Left lung (tissue), 10 donors: ENCODE results near the gene RPS21. TPM values are rescaled to one million over a fixed set of nuclear protein-coding genes. Genes with fewer than 3 reads are reported as not detected.
A peak's percentile ranks its signal among the peaks of the same experiment; 100 is the strongest.

Source experiments
- ATAC-seq: fragments of 200-7000 bp; cut with Tn5 transposase; one replicate; pipeline ENCODE4 v1.9.1; 2020; ENCODE audit warnings: moderate library complexity
- DNase-seq, 4 donors: peaks; one replicate each; pipeline ENCODE4 v3.0.0-alpha.2; 2013 to 2020
- H3K27ac ChIP-seq, 2 donors: fragments of 200-600 bp; sonication (generic) in 1 of 2; one replicate each; pipeline versions ENCODE4 v1.5.0 to v1.8.0; 2020 to 2021
- H3K27me3 ChIP-seq, 2 donors: fragments of 200-600 bp; sonication (generic) in 1 of 2; one replicate each; pipeline versions ENCODE4 v1.5.0 to v1.8.0; 2020 to 2021
- H3K36me3 ChIP-seq, 2 donors: fragments of 200-600 bp; sonication (generic) in 1 of 2; one replicate each; pipeline versions ENCODE4 v1.5.0 to v1.8.0; 2020 to 2021
- H3K4me1 ChIP-seq, 2 donors: fragments of 200-600 bp; one replicate each; pipeline ENCODE4 v1.8.0; 2021
- H3K4me3 ChIP-seq, 2 donors: fragments of 200-600 bp; sonication (generic) in 1 of 2; one replicate each; pipeline versions ENCODE4 v1.5.0 to v1.8.0; 2020 to 2021; ENCODE audit warnings: mild to moderate bottlenecking in 1 of 2
- H3K9me3 ChIP-seq, 2 donors: fragments of 200-600 bp; sonication (generic) in 1 of 2; one replicate each; pipeline versions ENCODE4 v1.5.0 to v1.8.0; 2020 to 2021
- intact Hi-C, 2 donors: fragments of 100-400 bp; cut with DNase I; formaldehyde crosslinking; loops; one replicate each; pipeline versions ENCODE4 v1.11.2 to v1.14.2; 2022
- polyA plus RNA-seq, 6 donors: library from polyadenylated mRNA; unstranded; fragments of 120-200 nt; gene quantifications; one replicate each; pipeline ENCODE4 v1.2.1, GENCODE V29; 2013; ENCODE audit not compliant: insufficient read length in 6 of 6
- total RNA-seq, 2 donors: library from RNA; stranded (reverse); fragmentation: NEBNext Ultra II Directional; extraction: Animal tissue kit (Norgen Biotek cat#: 25700); gene quantifications; one replicate each; pipeline ENCODE4 v1.2.1, GENCODE V29; 2021
- TF ChIP-seq, protein P1 (sequence below), 2 donors: fragments of 200-600 bp; sonication (generic) in 1 of 2; IDR thresholded peaks; one replicate each; pipeline versions ENCODE4 v1.5.0 to v1.8.0; 2021; ENCODE audit warnings: antibody characterized with exemption in 2 of 2
- donor health status: DM: no; HTN: yes; CAD: no.
- donor health status: DM: no; HTN: no; CAD: no.

Gene RPS21
- total and polyA plus RNA-seq, 8 donors = 928 to 1,176 (median 1,013) TPM

DNA sequence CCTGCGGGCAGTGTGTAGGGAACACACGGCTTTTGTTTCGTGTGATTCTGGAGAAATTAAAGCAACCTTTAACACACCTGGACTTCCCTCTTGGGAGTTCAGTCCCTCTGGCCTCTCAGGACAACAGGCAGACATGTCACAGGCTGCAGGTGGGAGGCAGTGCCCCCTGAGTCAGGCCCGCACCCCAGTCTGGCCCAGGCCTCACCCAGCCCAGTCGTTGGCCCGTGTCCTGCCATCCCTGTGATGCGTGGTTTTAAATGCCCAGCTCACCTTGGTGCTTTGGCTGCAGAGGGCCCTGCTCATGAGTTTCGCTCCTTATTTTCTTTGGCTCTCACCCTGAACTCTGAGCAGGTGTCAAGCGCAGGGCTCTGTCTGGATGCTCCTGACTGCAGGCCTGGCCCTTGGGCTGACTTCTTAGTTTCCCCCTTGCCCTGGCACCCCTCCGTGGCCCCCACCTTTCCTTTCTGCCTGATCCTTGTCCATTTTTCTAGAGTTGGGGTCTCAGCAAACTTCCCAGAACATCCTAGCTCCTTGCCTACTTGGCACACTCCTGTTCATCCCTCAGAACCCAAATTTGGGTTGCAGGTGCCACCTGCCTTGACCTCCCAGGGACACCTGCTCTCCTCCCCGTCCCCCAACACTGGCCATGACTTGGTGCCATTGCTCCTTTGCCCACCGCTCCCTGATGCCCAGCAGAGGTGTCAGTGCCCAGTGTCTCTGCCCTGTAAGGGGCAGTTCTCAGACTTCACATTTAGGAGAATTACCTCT, 22.4 kb downstream of the RPS21 start:
- H3K4me3 ChIP-seq = no peak overlapping the region
- no peak for DNase-seq
- no peaks in the 10 kb centered on the region for H3K36me3 ChIP-seq
- H3K4me1 ChIP-seq = peaks cover 20 to 39% of the 10 kb centered on the region in 2 donors
- H3K27ac ChIP-seq = no peak overlapping the region
- no peak for ATAC-seq
- no peaks in the 10 kb centered on the region for H3K9me3 ChIP-seq
- TF ChIP-seq, protein P1, sequence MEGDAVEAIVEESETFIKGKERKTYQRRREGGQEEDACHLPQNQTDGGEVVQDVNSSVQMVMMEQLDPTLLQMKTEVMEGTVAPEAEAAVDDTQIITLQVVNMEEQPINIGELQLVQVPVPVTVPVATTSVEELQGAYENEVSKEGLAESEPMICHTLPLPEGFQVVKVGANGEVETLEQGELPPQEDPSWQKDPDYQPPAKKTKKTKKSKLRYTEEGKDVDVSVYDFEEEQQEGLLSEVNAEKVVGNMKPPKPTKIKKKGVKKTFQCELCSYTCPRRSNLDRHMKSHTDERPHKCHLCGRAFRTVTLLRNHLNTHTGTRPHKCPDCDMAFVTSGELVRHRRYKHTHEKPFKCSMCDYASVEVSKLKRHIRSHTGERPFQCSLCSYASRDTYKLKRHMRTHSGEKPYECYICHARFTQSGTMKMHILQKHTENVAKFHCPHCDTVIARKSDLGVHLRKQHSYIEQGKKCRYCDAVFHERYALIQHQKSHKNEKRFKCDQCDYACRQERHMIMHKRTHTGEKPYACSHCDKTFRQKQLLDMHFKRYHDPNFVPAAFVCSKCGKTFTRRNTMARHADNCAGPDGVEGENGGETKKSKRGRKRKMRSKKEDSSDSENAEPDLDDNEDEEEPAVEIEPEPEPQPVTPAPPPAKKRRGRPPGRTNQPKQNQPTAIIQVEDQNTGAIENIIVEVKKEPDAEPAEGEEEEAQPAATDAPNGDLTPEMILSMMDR (IDR thresholded peaks at IDR 0.05) = no peak
- H3K27me3 ChIP-seq = peaks cover 0 to 9% of the 10 kb centered on the region in 2 donors
- intact Hi-C loops = no loop called here

DNA sequence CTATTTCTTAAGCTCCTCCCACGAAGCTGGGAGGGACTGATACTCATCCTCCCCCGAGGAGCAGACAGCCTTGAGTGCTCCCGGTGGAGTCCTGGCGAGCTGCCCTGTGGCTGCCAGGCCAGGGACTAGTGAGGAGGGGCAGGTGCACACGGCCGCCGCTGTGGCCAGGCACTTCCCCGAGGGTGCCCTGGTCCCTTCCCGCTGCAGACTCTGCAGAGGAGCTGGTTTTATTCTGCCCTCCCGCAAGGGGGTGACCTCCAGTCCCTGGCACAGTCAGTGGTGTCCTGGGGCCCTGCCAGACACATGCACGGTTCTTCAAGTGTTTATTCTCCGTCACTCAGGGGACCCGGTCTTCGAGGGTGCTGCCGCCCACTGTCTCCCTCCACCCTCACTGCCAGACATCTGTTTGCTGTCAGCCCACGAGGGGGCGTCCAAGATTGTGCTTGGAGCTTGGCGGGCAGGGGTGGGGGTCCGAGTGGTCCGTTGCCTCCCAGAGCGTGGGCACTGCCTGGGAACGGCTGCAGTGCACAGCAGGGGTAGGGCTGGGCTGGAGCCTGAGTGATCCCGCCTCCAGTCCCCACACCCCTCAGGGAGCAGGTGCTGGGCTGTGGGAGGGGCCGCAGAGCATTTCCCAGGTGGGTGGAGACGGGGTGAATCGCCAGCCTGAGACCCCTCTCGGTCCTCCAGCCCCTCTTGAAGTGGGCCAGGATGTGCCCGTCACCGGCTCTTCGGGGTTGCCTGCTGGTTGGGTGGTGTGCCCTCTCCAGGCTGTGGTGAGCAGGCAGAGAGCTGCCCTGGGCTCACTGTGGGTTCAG, 23.2 kb downstream of the RPS21 start:
- DNase-seq = peak in 2 of 4 donors; percentile 66 to 70
- H3K27ac ChIP-seq = no peak overlapping the region
- H3K36me3 ChIP-seq = no peaks in the 10 kb centered on the region
- H3K27me3 ChIP-seq = peaks cover 0 to 9% of the 10 kb centered on the region in 2 donors
- intact Hi-C loops = no loop called here
- TF ChIP-seq, protein P1 (IDR thresholded peaks at IDR 0.05) = peak; percentile 19 to 33
- ATAC-seq = peak; percentile 54
- H3K9me3 ChIP-seq = no peaks in the 10 kb centered on the region
- H3K4me1 ChIP-seq = peaks cover 20 to 35% of the 10 kb centered on the region in 2 donors
- H3K4me3 ChIP-seq = no peak overlapping the region

DNA sequence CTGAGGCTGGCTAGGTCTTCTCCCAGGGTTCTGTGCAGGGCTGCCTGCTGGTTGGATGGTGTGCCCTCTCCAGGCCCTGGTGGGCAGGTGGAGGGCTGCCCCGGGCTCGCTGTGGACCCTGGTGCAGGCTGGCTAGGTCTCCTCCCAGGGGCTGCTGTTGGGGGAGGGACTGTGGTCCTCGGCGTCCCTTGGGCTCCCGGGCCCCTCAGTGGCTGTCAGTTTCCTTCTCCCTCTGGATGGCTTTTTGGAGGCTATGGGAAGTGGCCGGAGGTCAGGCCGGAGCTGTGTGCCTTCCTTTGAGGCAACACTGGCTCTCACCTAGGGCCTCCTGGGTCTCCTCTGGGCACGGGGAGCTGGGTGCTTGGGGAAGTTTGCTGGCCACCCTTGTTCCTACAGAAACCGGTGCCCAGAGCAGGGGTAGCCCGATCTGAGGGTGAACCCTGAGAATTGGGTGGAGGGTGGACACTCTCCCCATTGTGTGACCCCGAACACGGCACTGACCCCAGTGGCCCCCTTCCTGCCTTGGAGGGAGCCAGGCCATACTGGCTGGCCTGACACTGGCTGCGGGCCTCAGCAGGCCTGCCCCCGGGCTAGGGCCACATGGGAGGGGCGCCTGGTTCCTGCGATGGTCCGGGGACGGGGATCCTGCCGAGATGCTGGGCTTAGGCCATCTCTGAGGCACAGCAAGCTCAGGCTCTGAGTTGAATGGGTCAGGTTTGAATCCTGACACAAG, 24.0 kb downstream of the RPS21 start:
- no peak for ATAC-seq
- Histone ChIP-seq H3K27ac (no peak overlapping the region), H3K4me3 (no peak overlapping the region)

DNA sequence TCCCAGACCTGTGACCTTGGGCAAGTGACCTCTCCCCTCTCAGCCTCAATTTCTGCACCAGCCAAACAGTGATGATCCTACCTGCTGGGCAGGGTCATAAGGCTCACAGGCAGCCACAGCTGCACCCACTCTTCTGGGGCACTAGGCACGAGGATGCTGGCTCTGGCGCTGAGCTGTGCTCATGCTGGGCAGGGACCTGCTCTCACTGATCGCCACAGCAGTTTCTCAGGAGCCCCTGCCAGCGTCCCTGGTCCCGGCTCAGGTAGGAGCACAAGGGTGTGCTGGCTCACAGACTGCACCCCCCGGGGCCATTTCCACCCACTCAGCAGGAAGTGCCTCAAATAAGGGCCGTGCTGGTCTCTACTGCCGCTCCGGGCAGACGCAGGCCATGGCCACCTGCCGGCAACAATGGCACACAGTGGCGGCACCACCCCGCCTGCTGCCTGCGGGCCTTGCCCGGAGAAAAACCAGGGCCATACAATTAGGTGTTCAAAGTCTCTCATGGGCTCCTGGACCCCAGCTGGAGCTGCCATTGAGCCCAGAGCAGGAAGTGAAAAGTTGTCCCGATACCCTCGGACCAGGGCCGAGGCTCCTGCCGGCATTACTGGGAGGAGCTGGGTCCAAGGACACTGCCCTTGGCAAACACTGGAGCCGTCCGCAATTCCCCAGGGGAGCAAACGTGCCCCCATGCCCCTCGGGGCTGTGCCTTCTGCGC, 24.7 kb downstream of the RPS21 start:
- intact Hi-C loops = no loop called here
- peaks cover 7 to 20% of the 10 kb centered on the region in 2 donors for H3K4me1 ChIP-seq
- H3K27me3 ChIP-seq = peaks cover 0 to 15% of the 10 kb centered on the region in 2 donors
- no peak overlapping the region for H3K4me3 ChIP-seq
- H3K9me3 ChIP-seq = no peaks in the 10 kb centered on the region
- DNase-seq = no peak
- H3K36me3 ChIP-seq = no peaks in the 10 kb centered on the region
- ATAC-seq = no peak
- TF ChIP-seq, protein P1 (IDR thresholded peaks at IDR 0.05) = no peak
- no peak overlapping the region for H3K27ac ChIP-seq

More for the DNA sequence above, 24.0 kb downstream of the RPS21 start:
- peaks cover 14 to 28% of the 10 kb centered on the region in 2 donors for H3K4me1 ChIP-seq
- intact Hi-C loops = no loop called here
- no peaks in the 10 kb centered on the region for H3K9me3 ChIP-seq
- H3K36me3 ChIP-seq = no peaks in the 10 kb centered on the region
- H3K27me3 ChIP-seq = peaks cover 0 to 9% of the 10 kb centered on the region in 2 donors
- TF ChIP-seq, protein P1 (IDR thresholded peaks at IDR 0.05) = no peak
- no peak for DNase-seq
